ENCODE measurements around the gene ZNF568. TPM values are rescaled to one million over a fixed set of nuclear protein-coding genes. Genes with fewer than 3 reads are reported as not detected.

ZNF568 gene
- polyA plus RNA-seq (ENCODE audit: low read depth in 6 of 6) = 10 to 100 TPM in 5 of 6 donors, 1 to 10 TPM in 1; 7.3 to 19.1 (median 13.0) TPM

- Mint-ChIP-seq H3K4me1 (peaks cover 19 to 28% (median 26%) of the 10 kb centered on the region in 3 donors), H3K4me3 (peak within 1 kb of the TSS; percentile 84 to 96 (median 94)), H3K27ac (peak within 1 kb of the TSS; percentile 80 to 99 (median 96)), H3K27me3 (no peaks in the 10 kb centered on the region), H3K36me3 (peaks cover 25 to 32% of the 10 kb centered on the region in 2 donors), H3K9me3 (peaks cover 0 to 24% (median 3%) of the 10 kb centered on the region in 7 donors)
- peak; percentile 92 for DNase-seq
- peak; percentile 95 for ATAC-seq (ENCODE audit: low read depth in 2 of 2)
These were observed at the start of gene ZNF568, which contains the start of gene ZNF829 for GRCh38 chr19:36915992-36916830. Gene ZNF568 (plus strand): TSS chr19:36916332. CDS start chr19:36922771, 6,439 bp downstream. Gene ZNF829 (minus strand): TSS chr19:36916291. CDS start chr19:36915167, 1,124 bp downstream.

GRCh38 chr19:36876993-36877938 lies 38.9 kb upstream of the ZNF568 start:
- no peak for DNase-seq
- peaks cover 18 to 77% (median 67%) of the 10 kb centered on the region in 7 donors for H3K9me3 Mint-ChIP-seq
- no peak overlapping the region for H3K4me3 Mint-ChIP-seq
- no peaks in the 10 kb centered on the region for H3K27me3 Mint-ChIP-seq
- H3K27ac Mint-ChIP-seq = no peak overlapping the region
- peaks cover 0 to 4% (median 0%) of the 10 kb centered on the region in 3 donors for H3K4me1 Mint-ChIP-seq
- H3K36me3 Mint-ChIP-seq = peaks cover 52 to 54% of the 10 kb centered on the region in 2 donors
- no peak for ATAC-seq (ENCODE audit: low read depth in 2 of 2)

GRCh38 chr19:36891768-36892357 lies 24.3 kb upstream of the ZNF568 start:
- Mint-ChIP-seq H3K27me3 (no peaks in the 10 kb centered on the region), H3K36me3 (peaks cover 57 to 64% of the 10 kb centered on the region in 2 donors), H3K4me3 (no peak overlapping the region), H3K27ac (no peak overlapping the region), H3K4me1 (no peaks in the 10 kb centered on the region), H3K9me3 (peaks cover 16 to 92% (median 82%) of the 10 kb centered on the region in 7 donors)
- ATAC-seq (ENCODE audit: low read depth in 2 of 2) (no peak), DNase-seq (no peak)

GRCh38 chr19:36894849-36895383 lies 21.2 kb upstream of the ZNF568 start:
- no peaks in the 10 kb centered on the region for H3K27me3 Mint-ChIP-seq
- H3K4me1 Mint-ChIP-seq = no peaks in the 10 kb centered on the region
- no peak for DNase-seq
- no peak overlapping the region for H3K27ac Mint-ChIP-seq
- peak overlapping the region in 1 of 8 donors; percentile 3 for H3K4me3 Mint-ChIP-seq
- H3K36me3 Mint-ChIP-seq = peaks cover 73 to 79% of the 10 kb centered on the region in 2 donors
- no peak for ATAC-seq (ENCODE audit: low read depth in 2 of 2)
- H3K9me3 Mint-ChIP-seq = peaks cover 20 to 89% (median 86%) of the 10 kb centered on the region in 7 donors

GRCh38 chr19:36898422-36898821 lies 17.7 kb upstream of the ZNF568 start:
- H3K4me1 Mint-ChIP-seq = no peaks in the 10 kb centered on the region
- ATAC-seq (ENCODE audit: low read depth in 2 of 2) (no peak), DNase-seq (no peak)
- H3K27me3 Mint-ChIP-seq = no peaks in the 10 kb centered on the region
- peaks cover 16 to 86% (median 81%) of the 10 kb centered on the region in 7 donors for H3K9me3 Mint-ChIP-seq
- H3K27ac Mint-ChIP-seq = no peak overlapping the region
- no peak overlapping the region for H3K4me3 Mint-ChIP-seq
- peaks cover 65 to 73% of the 10 kb centered on the region in 2 donors for H3K36me3 Mint-ChIP-seq

GRCh38 chr19:36916991-36917390 lies 859 bp downstream of the ZNF568 start:
- Mint-ChIP-seq H3K27ac (peak overlapping the region; percentile 80 to 99 (median 96)), H3K36me3 (peaks cover 31 to 37% of the 10 kb centered on the region in 2 donors), H3K27me3 (no peaks in the 10 kb centered on the region), H3K9me3 (peaks cover 0 to 18% (median 6%) of the 10 kb centered on the region in 7 donors), H3K4me3 (peak overlapping the region; percentile 84 to 96 (median 94)), H3K4me1 (peaks cover 19 to 28% (median 26%) of the 10 kb centered on the region in 3 donors)
- no peak for DNase-seq
- no peak for ATAC-seq (ENCODE audit: low read depth in 2 of 2)

GRCh38 chr19:36918090-36918489 lies 2.0 kb downstream of the ZNF568 start:
- Mint-ChIP-seq H3K36me3 (peaks cover 38 to 41% of the 10 kb centered on the region in 2 donors), H3K9me3 (peaks cover 1 to 15% (median 7%) of the 10 kb centered on the region in 7 donors), H3K4me1 (peaks cover 19 to 28% (median 26%) of the 10 kb centered on the region in 3 donors), H3K4me3 (peak overlapping the region in 5 of 8 donors; percentile 4 to 95 (median 53)), H3K27me3 (no peaks in the 10 kb centered on the region), H3K27ac (peak overlapping the region in 1 of 6 donors; percentile 41)
- ATAC-seq (ENCODE audit: low read depth in 2 of 2) = no peak
- DNase-seq = no peak

GRCh38 chr19:36931684-36932083 lies 15.6 kb downstream of the ZNF568 start:
- ATAC-seq (ENCODE audit: low read depth in 2 of 2) = no peak
- Mint-ChIP-seq H3K4me3 (no peak overlapping the region), H3K9me3 (peaks cover 0 to 69% (median 30%) of the 10 kb centered on the region in 7 donors)

GRCh38 chr19:36939153-36939552 lies 23.0 kb downstream of the ZNF568 start:
- no peak for DNase-seq
- H3K36me3 Mint-ChIP-seq = peaks cover 62 to 66% of the 10 kb centered on the region in 2 donors
- peaks cover 6 to 70% (median 19%) of the 10 kb centered on the region in 7 donors for H3K9me3 Mint-ChIP-seq
- H3K4me1 Mint-ChIP-seq = no peaks in the 10 kb centered on the region
- no peak overlapping the region for H3K4me3 Mint-ChIP-seq
- H3K27ac Mint-ChIP-seq = no peak overlapping the region
- no peak for ATAC-seq (ENCODE audit: low read depth in 2 of 2)
- H3K27me3 Mint-ChIP-seq = no peaks in the 10 kb centered on the region

More at GRCh38 chr19:36931684-36932083, 15.6 kb downstream of the ZNF568 start:
- peaks cover 28 to 30% of the 10 kb centered on the region in 2 donors for H3K36me3 Mint-ChIP-seq
- no peak for DNase-seq
- H3K4me1 Mint-ChIP-seq = peaks cover 0 to 7% (median 0%) of the 10 kb centered on the region in 3 donors
- no peak overlapping the region for H3K27ac Mint-ChIP-seq
- no peaks in the 10 kb centered on the region for H3K27me3 Mint-ChIP-seq

- DNase-seq (no peak), ATAC-seq (ENCODE audit: low read depth in 2 of 2) (no peak)
- no peaks in the 10 kb centered on the region for H3K4me1 Mint-ChIP-seq
- no peak overlapping the region for H3K4me3 Mint-ChIP-seq
- no peaks in the 10 kb centered on the region for H3K27me3 Mint-ChIP-seq
- no peak overlapping the region for H3K27ac Mint-ChIP-seq
- H3K9me3 Mint-ChIP-seq = peaks cover 10 to 78% (median 58%) of the 10 kb centered on the region in 7 donors
- H3K36me3 Mint-ChIP-seq = peaks cover 43 to 51% of the 10 kb centered on the region in 2 donors
These were observed 34.4 kb downstream of the ZNF568 start for GRCh38 chr19:36950335-36951119.

- H3K27ac Mint-ChIP-seq = no peak overlapping the region
- H3K4me1 Mint-ChIP-seq = no peaks in the 10 kb centered on the region
- no peak overlapping the region for H3K4me3 Mint-ChIP-seq
- DNase-seq (no peak), ATAC-seq (ENCODE audit: low read depth in 2 of 2) (no peak)
- H3K9me3 Mint-ChIP-seq = peaks cover 3 to 49% (median 37%) of the 10 kb centered on the region in 7 donors
- H3K27me3 Mint-ChIP-seq = no peaks in the 10 kb centered on the region
- peaks cover 10 to 20% of the 10 kb centered on the region in 2 donors for H3K36me3 Mint-ChIP-seq
These were observed 46.2 kb downstream of the ZNF568 start for GRCh38 chr19:36962346-36962745.

GRCh38 chr19:36963280-36963679 lies 47.1 kb downstream of the ZNF568 start:
- DNase-seq (no peak), ATAC-seq (ENCODE audit: low read depth in 2 of 2) (no peak)
- Mint-ChIP-seq H3K27me3 (no peaks in the 10 kb centered on the region), H3K4me1 (no peaks in the 10 kb centered on the region), H3K36me3 (peaks cover 6 to 20% of the 10 kb centered on the region in 2 donors), H3K4me3 (no peak overlapping the region), H3K9me3 (peaks cover 0 to 40% (median 28%) of the 10 kb centered on the region in 7 donors), H3K27ac (no peak overlapping the region)

Measured in naive B cell (primary cell).